PC-3 (cell line): ENCODE results near the gene ARSG. TPM values are rescaled to one million over a fixed set of nuclear protein-coding genes. Genes with fewer than 3 reads are reported as not detected.

Experiments used
- ATAC-seq: fragments of 200-7000 bp; cut with Tn5 transposase; 2 replicates; pipeline ENCODE4 v1.9.1; 2020; ENCODE audit warnings: mild to moderate bottlenecking, moderate library complexity
- BruUV-seq: library from RNA; stranded (reverse); fragments of 400-500 nt; replicated peaks from 2 replicates; lab custom pipeline; 2021; lab: Mats Ljungman, UMichigan
- CTCF ChIA-PET: fragments of 300-600 bp; sonication (Branson Sonifier 250); formaldehyde crosslinking; loops from one replicate; lab custom pipeline; 2022; ENCODE audit warnings: antibody characterized with exemption; lab: Charles Lee
- POLR2A ChIA-PET: fragments of 300-600 bp; sonication (Branson Sonifier 250); formaldehyde crosslinking; loops from one replicate; lab custom pipeline; 2022; ENCODE audit warnings: antibody characterized with exemption; ENCODE audit not compliant: unreplicated experiment; lab: Charles Lee
- DNase-seq: peaks from one replicate; pipeline ENCODE4 v3.0.0-alpha.2; 2015
- H2AFZ ChIP-seq: fragments of 300-600 bp; sonication (generic); 2 replicates; pipeline ENCODE4 v1.6.0; 2016; ENCODE audit warnings: antibody characterized with exemption, low read length
- H3F3A ChIP-seq: fragments of 300-600 bp; sonication (generic); one replicate; pipeline ENCODE4 v1.6.0; 2017; ENCODE audit warnings: antibody characterized with exemption, low read length, control low read depth, mild to moderate bottlenecking; ENCODE audit not compliant: unreplicated experiment
- H3K27ac ChIP-seq: fragments of 300-600 bp; sonication (generic); 2 replicates; pipeline ENCODE4 v1.5.1; 2016; ENCODE audit warnings: mild to moderate bottlenecking, low read length
- H3K27me3 ChIP-seq: fragments of 300-600 bp; sonication (generic); 2 replicates; pipeline ENCODE4 v1.6.1; 2016; ENCODE audit warnings: low read length, mixed read lengths
- H3K36me3 ChIP-seq: fragments of 300-600 bp; sonication (generic); 2 replicates; pipeline ENCODE4 v1.6.1; 2016; ENCODE audit warnings: low read depth, mixed run types, low read length, mixed read lengths
- H3K4me1 ChIP-seq: fragments of 300-600 bp; sonication (generic); 2 replicates; pipeline ENCODE4 v1.5.1; 2016; ENCODE audit warnings: low read length; ENCODE audit not compliant: insufficient read depth
- H3K4me2 ChIP-seq: fragments of 300-600 bp; sonication (generic); 2 replicates; pipeline ENCODE4 v1.6.0; 2016; ENCODE audit warnings: low read length
- H3K4me3 ChIP-seq: fragments of 300-600 bp; sonication (generic); 2 replicates; pipeline ENCODE4 v1.5.1; 2016; ENCODE audit warnings: mild to moderate bottlenecking, low read length, mixed read lengths
- H3K79me2 ChIP-seq: fragments of 300-600 bp; sonication (generic); 2 replicates; pipeline ENCODE4 v1.6.1; 2017; ENCODE audit warnings: low read length, mixed read lengths
- H3K9ac ChIP-seq: fragments of 300-600 bp; sonication (generic); 2 replicates; pipeline ENCODE4 v1.6.0; 2016; ENCODE audit warnings: mild to moderate bottlenecking, low read length
- H3K9me2 ChIP-seq: fragments of 300-600 bp; sonication (generic); replicated peaks from 2 replicates; pipeline ENCODE4 v1.6.1; 2016; ENCODE audit warnings: mixed run types, low read length, mixed read lengths
- H3K9me3 ChIP-seq: fragments of 300-600 bp; sonication (generic); 2 replicates; pipeline ENCODE4 v1.6.1; 2016; ENCODE audit warnings: low read length, mixed read lengths
- H4K20me1 ChIP-seq: fragments of 300-600 bp; sonication (generic); 2 replicates; pipeline ENCODE4 v1.6.1; 2016; ENCODE audit warnings: low read length, mixed read lengths
- CTCF ChIP-seq: fragments of 300-600 bp; sonication (generic); conservative IDR thresholded peaks from 2 replicates; pipeline ENCODE4 v1.5.1; 2017; ENCODE audit warnings: antibody characterized with exemption, low read depth, mild to moderate bottlenecking, low read length
- EZH2 ChIP-seq: fragments of 300-600 bp; sonication (generic); IDR thresholded peaks from one replicate; pipeline ENCODE4 v1.6.1; 2017; ENCODE audit warnings: antibody characterized with exemption, mild to moderate bottlenecking, low read length; ENCODE audit not compliant: unreplicated experiment
- EZH2phosphoT487 ChIP-seq: fragments of 300-600 bp; sonication (generic); IDR thresholded peaks from 2 replicates; pipeline ENCODE4 v1.6.1; 2018; ENCODE audit warnings: mild to moderate bottlenecking, antibody characterized with exemption, low read length, borderline replicate concordance
- intact Hi-C: fragments of 100-400 bp; cut with micrococcal nuclease; formaldehyde crosslinking; loops from 2 replicates; pipeline ENCODE4 v1.9.0; 2023
- total RNA-seq: library from RNA; depleted of rRNA; stranded (reverse); fragments of >200 nt; gene quantifications from 2 replicates; pipeline ENCODE4 v1.2.3, GENCODE V29; 2014

The ARSG gene
- total RNA-seq, 1 experiment from 2014 or later, result 2.1 TPM

DNA sequence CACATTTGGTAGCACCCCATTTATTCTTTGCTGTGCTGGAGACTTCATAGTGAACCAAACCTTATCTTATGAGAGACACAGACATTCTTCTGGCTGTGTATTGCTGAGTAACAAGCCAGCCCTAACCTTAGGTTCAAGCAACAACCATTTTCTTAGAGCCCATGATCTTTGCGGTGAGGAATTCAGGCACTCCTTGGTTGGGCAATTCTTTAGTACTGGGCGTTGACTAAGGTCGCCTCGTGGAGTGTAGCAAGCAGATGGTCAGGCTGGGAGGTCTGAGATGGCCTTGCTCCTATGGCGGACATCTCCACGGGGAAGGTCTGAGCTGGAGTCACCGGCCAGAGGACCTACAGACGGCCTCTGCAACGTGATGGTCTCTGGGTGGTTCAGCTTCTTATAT, 43.1 kb downstream of the ARSG start:
- H3K79me2 ChIP-seq, result no peaks in the 10 kb centered on the region
- no peak overlapping the region for H3K27ac ChIP-seq
- H3K9me3 ChIP-seq, result 0 out of 2 replicates have a peak, but pooled peaks cover 8% of the 10 kb centered on the region
- BruUV-seq, result no TSS peak
- ATAC-seq (no peak), DNase-seq (no peak)
- H3K9me2 ChIP-seq, result no peaks in the 10 kb centered on the region
- ChIA-PET POLR2A (interaction anchor here (0.5 kb wide), 1 partner anchor 42 kb away, joined by 3 read pairs; no protein-coding TSS in a partner anchor), CTCF (no interaction called here)
- H3K4me3 ChIP-seq, result no peak overlapping the region
- no peaks in the 10 kb centered on the region for H3K36me3 ChIP-seq
- no peaks in the 10 kb centered on the region for H3F3A ChIP-seq
- peaks cover 2% of the 10 kb centered on the region; the same call in 1 of the 2 replicates for H3K4me1 ChIP-seq
- no peak overlapping the region for H2AFZ ChIP-seq
- TF ChIP-seq EZH2, result no peak
- no peak for TF ChIP-seq CTCF
- TF ChIP-seq EZH2phosphoT487, result no peak
- no peak overlapping the region for H3K4me2 ChIP-seq
- H3K9ac ChIP-seq, result no peak overlapping the region
- intact Hi-C loops, result no loop called here
- H4K20me1 ChIP-seq, result no peaks in the 10 kb centered on the region
- no peaks in the 10 kb centered on the region for H3K27me3 ChIP-seq

GRCh38 chr17:68341482-68341881, 50.2 kb downstream of the ARSG start:
- no peak overlapping the region for H3K4me3 ChIP-seq
- H3K27ac ChIP-seq, result no peak overlapping the region
- H3K36me3 ChIP-seq, result no peaks in the 10 kb centered on the region
- CTCF ChIA-PET, result no interaction called here
- no peak overlapping the region for H2AFZ ChIP-seq
- DNase-seq, result no peak
- no peaks in the 10 kb centered on the region for H3K9me3 ChIP-seq
- H3K9ac ChIP-seq, result no peak overlapping the region
- no peaks in the 10 kb centered on the region for H3K27me3 ChIP-seq
- H3K4me1 ChIP-seq, result peaks cover 4% of the 10 kb centered on the region; the same call in 1 of the 2 replicates
- no peak overlapping the region for H3K4me2 ChIP-seq
- POLR2A ChIA-PET, result no interaction called here
- no peak for ATAC-seq
- BruUV-seq, result no TSS peak
- H3K79me2 ChIP-seq, result no peaks in the 10 kb centered on the region
- TF ChIP-seq EZH2 (no peak), EZH2phosphoT487 (no peak), CTCF (no peak)
- intact Hi-C loops, result no loop called here
- no peaks in the 10 kb centered on the region for H4K20me1 ChIP-seq
- H3K9me2 ChIP-seq, result no peaks in the 10 kb centered on the region
- no peaks in the 10 kb centered on the region for H3F3A ChIP-seq

- no TSS peak for BruUV-seq
- no peaks in the 10 kb centered on the region for H4K20me1 ChIP-seq
- no peaks in the 10 kb centered on the region for H3K36me3 ChIP-seq
- no peaks in the 10 kb centered on the region for H3K27me3 ChIP-seq
- TF ChIP-seq EZH2 (no peak), CTCF (peak; percentile 20; the same call in 1 of the 2 replicates)
- intact Hi-C loops, result no loop called here
- no peaks in the 10 kb centered on the region for H3F3A ChIP-seq
- DNase-seq (no peak), ATAC-seq (no peak)
- H3K4me1 ChIP-seq, result peaks cover 4% of the 10 kb centered on the region; the same call in 1 of the 2 replicates
- H2AFZ ChIP-seq, result no peak overlapping the region
- POLR2A ChIA-PET, result no interaction called here
- no peaks in the 10 kb centered on the region for H3K79me2 ChIP-seq
- H3K4me2 ChIP-seq, result no peak overlapping the region
- H3K9me3 ChIP-seq, result no peaks in the 10 kb centered on the region
- H3K4me3 ChIP-seq, result no peak overlapping the region
- no peak overlapping the region for H3K9ac ChIP-seq
- no peak overlapping the region for H3K27ac ChIP-seq
- CTCF ChIA-PET, result no interaction called here
- no peaks in the 10 kb centered on the region for H3K9me2 ChIP-seq
These were observed 52.7 kb downstream of the ARSG start for GRCh38 chr17:68343976-68344375.
